Activated naive CD8-positive, alpha-beta T cell treated with anti-CD3 and anti-CD28 coated beads, Interleukin-2, amount 50 U/mL, for 24 hours (primary cell): Measurements from ENCODE around the gene PARP14.

Source experiments
- ATAC-seq: fragments of 150-1000 bp; cut with Tn5 transposase; one replicate; pipeline ENCODE4 v1.10.0; 2021
- DNase-seq: peaks from one replicate; pipeline ENCODE4 v3.0.0; 2021
- H3K27ac Mint-ChIP-seq: one replicate; pipeline ENCODE4 v1.8.0; 2021; ENCODE audit warnings: mild to moderate bottlenecking, mixed read lengths
- H3K27me3 Mint-ChIP-seq: one replicate; pipeline ENCODE4 v1.8.0; 2021; ENCODE audit warnings: mixed read lengths
- H3K36me3 Mint-ChIP-seq: one replicate; pipeline ENCODE4 v1.8.0; 2021; ENCODE audit warnings: low read depth, mixed read lengths
- H3K4me1 Mint-ChIP-seq: one replicate; pipeline ENCODE4 v1.8.0; 2021; ENCODE audit warnings: mixed read lengths
- H3K4me3 Mint-ChIP-seq: one replicate; pipeline ENCODE4 v1.8.0; 2021; ENCODE audit warnings: mild to moderate bottlenecking, moderate library complexity, mixed read lengths
- H3K9me3 Mint-ChIP-seq: one replicate; pipeline ENCODE4 v1.8.0; 2021; ENCODE audit warnings: mixed read lengths

The PARP14 gene

DNA sequence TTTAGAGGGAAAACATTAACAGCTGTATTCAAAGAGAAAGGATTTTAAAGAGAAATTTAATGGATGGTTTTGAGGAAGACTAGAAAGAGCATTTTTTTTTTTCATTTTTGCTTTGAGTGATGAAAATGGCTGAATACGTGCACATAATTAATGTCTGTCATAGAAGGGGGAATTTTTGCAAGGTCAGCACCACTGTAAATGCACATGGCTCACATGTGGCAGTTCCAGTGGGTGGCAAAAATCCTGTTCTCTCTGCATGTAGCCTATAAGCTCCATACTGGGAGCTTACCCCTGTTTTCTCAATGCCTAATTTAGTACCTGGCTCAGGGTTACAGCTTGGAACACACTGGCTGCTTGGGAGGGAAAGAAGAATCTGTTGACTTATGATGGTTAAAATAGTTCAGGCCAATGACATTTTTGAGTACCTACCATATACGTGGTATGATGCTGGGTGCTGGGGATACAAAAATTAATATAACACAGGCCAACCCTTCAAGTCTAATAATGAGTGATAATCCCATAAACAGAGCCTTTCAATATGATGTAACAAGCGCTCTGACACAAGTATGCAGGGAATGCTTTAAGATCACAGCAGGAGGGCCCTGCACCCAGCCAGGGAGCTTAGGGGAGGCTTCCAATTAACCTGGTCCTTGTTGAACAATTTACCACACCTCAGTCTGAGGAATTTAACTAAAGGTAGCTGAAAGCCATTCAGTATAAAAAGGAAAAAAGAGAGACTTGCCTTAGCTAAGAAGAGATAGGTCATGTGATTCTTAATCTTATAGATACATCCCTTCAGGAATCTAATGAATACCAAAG is 80.0 kb downstream of the PARP14 start:
- ATAC-seq (no peak), DNase-seq (no peak)
- Mint-ChIP-seq H3K36me3 (no peaks in the 10 kb centered on the region), H3K4me1 (no peaks in the 10 kb centered on the region), H3K27ac (no peak overlapping the region), H3K9me3 (no peaks in the 10 kb centered on the region), H3K4me3 (no peak overlapping the region), H3K27me3 (no peaks in the 10 kb centered on the region)

DNA sequence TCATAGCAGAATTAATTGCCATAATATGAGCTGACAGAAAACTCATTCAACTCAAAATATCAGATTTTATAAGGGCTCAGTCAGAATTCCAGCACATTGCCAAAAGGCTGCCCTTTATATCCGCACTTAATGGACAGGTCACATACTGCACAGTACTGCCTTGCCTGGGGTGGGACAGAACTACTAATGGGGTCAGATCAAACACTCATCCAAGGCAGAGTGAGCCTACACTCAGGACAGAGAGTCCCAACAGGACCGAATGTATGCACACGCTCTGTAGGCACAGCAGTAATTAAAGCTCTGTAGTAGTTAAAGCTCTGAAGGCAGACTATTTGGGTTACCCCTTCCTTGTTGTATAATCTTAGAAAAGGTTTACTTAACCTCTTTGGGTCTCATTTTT is 85.8 kb downstream of the PARP14 start:
- Mint-ChIP-seq H3K27ac (no peak overlapping the region), H3K27me3 (no peaks in the 10 kb centered on the region), H3K4me3 (no peak overlapping the region), H3K4me1 (no peaks in the 10 kb centered on the region), H3K9me3 (no peaks in the 10 kb centered on the region), H3K36me3 (peaks cover 5% of the 10 kb centered on the region)
- ATAC-seq: no peak
- no peak for DNase-seq

DNA sequence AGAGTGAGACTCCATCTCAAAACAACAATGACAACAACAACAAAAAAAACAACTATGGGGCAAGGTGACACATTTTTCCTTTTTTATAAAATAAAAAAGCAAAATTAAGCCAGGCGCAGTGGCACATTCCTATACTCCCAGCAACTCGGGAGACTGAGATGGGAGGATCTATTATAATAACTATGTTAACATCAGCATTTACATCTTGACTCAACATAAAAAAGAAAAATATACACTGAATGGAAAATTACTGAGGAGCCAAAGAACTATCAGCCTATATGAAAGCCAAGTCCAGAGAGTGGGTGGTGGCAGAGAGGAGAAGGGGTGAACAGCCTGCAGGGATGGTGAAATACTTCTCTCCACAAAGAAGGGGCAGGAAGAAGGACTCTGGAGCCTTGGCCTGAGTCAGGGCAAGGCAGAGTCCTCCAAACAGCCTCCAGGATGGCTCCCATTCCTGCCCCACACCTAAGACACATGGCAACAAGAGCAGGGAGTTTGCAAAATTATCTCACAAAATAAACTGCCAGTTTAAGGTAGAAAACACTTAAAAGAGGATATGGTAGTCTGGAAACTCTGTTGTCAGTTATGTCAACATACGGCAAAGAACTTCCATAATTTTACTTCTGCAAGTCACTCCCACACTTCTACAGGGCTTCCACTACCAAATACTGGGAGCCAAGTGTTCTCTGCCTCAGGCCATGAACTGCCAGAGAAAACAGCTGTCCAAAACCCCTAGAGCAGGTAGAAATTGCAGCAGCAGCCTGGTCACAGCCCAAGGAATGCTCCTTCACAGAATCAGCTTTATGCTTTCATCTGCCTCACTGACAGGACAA is 87.1 kb downstream of the PARP14 start:
- Mint-ChIP-seq H3K36me3 (peaks cover 5% of the 10 kb centered on the region), H3K4me1 (no peaks in the 10 kb centered on the region), H3K27me3 (no peaks in the 10 kb centered on the region), H3K27ac (no peak overlapping the region), H3K4me3 (no peak overlapping the region), H3K9me3 (no peaks in the 10 kb centered on the region)
- no peak for ATAC-seq
- no peak for DNase-seq

DNA sequence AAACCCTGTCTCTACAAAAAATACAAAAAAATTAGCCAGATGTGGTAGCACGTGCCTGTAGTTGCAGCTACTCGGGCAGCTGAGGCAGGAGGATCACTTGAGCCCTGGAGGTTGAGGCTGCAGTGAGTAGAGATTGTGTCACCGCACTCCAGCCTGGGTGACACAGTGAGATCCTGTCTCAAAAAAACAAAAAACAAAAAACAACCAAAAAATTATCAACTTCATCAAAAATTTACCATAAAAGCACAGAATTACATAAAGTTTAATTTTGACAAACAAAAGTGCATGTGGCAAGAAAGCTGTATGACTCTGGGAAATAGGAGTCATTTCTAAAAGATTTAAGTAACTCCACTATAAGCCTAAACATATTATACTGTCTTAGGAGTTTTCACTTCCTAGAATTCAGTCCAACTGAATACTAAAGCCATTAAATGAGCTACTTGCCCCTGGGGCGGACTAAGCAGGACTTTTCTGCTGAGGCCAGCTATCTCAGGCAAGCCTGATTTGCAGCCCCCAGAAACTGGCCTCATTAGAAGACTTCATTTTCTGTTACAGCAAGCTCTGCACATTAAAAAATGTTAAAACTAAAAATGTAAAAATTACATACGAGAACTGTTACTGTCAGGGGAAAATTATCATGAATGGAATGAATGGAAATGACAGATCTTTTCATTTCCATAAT is 90.0 kb downstream of the PARP14 start:
- ATAC-seq (no peak), DNase-seq (no peak)
- no peak overlapping the region for H3K27ac Mint-ChIP-seq
- H3K27me3 Mint-ChIP-seq: no peaks in the 10 kb centered on the region
- no peaks in the 10 kb centered on the region for H3K9me3 Mint-ChIP-seq
- no peak overlapping the region for H3K4me3 Mint-ChIP-seq
- peaks cover 5% of the 10 kb centered on the region for H3K36me3 Mint-ChIP-seq
- no peaks in the 10 kb centered on the region for H3K4me1 Mint-ChIP-seq

DNA sequence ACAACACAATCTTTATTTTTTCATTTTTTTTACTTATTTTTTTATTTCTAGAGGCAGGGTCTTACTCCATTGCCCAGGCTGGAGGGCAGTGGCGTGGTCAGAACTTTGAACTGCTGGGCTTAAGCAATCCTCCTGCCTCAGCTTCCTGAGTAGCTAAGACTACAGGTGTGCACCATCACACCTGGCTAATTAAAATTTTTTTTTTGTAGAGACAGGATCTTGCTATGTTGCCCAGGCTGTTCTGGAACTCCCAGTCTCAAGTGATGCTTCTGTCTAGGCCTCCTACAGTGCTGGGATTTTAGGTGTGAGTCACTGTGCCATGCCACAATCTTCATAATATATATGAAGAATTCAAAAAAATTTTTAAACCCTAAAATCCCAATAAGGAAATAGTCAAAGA is 92.2 kb downstream of the PARP14 start:
- no peak overlapping the region for H3K27ac Mint-ChIP-seq
- no peaks in the 10 kb centered on the region for H3K9me3 Mint-ChIP-seq
- ATAC-seq (no peak), DNase-seq (no peak)
- H3K27me3 Mint-ChIP-seq: no peaks in the 10 kb centered on the region
- peaks cover 5% of the 10 kb centered on the region for H3K36me3 Mint-ChIP-seq
- H3K4me3 Mint-ChIP-seq: no peak overlapping the region
- H3K4me1 Mint-ChIP-seq: no peaks in the 10 kb centered on the region

DNA sequence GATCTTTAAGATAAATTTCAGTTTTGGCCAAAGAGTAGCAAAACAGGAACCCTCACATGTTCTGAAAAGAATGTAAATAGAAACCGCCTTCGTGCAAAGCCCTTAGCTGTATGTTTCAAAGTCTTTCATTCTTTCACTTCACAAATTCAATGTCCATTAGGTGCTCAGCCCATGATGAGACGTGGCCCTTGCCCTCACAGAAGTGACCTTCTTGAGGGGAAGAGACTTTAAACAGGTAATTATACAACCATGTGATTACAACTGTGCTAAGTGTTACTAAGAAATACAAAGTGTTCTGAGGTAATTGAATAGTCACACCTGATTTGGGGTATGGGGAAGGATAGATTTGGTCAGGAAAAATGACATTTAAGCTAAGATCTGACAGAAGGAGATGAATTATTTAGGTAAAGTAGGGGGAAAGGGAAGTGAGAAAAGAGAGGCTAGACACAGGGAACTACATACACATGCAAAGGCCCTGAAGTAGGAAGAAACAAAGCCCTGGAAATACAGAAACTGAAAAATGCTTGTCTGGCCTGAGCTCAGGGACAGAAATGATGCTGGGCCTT is 93.4 kb downstream of the PARP14 start:
- H3K27ac Mint-ChIP-seq: no peak overlapping the region
- H3K36me3 Mint-ChIP-seq: peaks cover 1% of the 10 kb centered on the region
- ATAC-seq (no peak), DNase-seq (no peak)
- no peaks in the 10 kb centered on the region for H3K9me3 Mint-ChIP-seq
- no peaks in the 10 kb centered on the region for H3K4me1 Mint-ChIP-seq
- H3K27me3 Mint-ChIP-seq: no peaks in the 10 kb centered on the region
- H3K4me3 Mint-ChIP-seq: no peak overlapping the region

DNA sequence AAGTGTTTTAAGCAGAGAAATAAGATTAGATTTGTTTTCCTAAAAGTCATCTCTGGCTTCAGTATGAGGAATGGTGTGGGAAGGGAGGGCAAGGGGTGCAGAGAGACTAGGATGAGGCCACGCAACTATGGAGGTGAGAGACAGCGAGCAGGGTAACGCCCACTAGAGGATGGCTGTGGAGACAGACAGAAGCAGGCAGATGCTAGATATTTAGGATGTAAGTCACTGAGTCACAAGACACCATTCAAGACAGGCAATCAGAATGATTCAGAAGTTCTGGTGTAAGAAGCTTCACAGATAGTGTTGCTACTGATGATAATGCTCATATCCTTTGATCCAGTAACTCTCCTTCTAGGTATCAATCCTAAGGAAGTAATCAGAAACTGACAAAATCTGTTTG is 93.9 kb downstream of the PARP14 start:
- Mint-ChIP-seq H3K27me3 (no peaks in the 10 kb centered on the region), H3K36me3 (peaks cover 1% of the 10 kb centered on the region), H3K4me1 (no peaks in the 10 kb centered on the region), H3K9me3 (no peaks in the 10 kb centered on the region), H3K27ac (no peak overlapping the region), H3K4me3 (no peak overlapping the region)
- ATAC-seq (no peak), DNase-seq (no peak)

DNA sequence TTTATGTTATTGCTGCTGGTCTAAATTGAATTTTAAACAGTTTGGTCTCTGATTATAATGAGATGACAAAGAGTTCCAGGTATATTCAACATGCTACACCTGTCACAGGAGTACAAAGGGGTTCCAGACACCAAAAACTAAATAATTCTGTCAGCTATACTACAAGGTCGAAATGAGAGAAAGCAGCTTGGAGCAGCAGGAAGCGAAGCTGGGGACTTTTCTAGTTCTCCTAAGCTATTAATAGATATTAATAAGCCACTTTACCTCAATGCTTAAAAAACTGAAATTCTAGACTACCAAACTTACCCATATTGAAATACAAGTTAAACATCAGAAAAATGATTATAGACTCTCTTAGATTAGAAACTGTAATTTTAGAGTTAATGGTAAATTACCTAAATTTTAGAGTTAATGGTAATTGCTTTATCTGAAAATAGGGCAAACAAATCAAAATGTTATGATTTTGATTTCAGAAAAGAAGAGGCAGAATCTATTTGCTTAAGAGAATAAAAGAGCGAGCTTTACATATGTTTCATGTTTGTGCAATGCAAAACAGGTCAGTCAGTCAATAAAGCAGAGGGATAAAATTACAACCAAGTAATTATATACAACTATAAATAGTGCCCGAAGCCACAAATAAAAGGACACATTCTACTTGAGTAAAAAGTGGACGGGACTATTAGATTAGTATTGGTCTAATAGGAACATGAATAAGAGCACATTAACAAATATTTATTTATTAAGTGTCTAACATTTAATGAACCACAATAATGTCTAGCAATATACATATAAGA is 96.2 kb downstream of the PARP14 start:
- Mint-ChIP-seq H3K4me1 (no peaks in the 10 kb centered on the region), H3K27ac (no peak overlapping the region), H3K36me3 (peaks cover 6% of the 10 kb centered on the region), H3K9me3 (no peaks in the 10 kb centered on the region), H3K27me3 (no peaks in the 10 kb centered on the region), H3K4me3 (no peak overlapping the region)
- DNase-seq: no peak
- ATAC-seq: no peak

DNA sequence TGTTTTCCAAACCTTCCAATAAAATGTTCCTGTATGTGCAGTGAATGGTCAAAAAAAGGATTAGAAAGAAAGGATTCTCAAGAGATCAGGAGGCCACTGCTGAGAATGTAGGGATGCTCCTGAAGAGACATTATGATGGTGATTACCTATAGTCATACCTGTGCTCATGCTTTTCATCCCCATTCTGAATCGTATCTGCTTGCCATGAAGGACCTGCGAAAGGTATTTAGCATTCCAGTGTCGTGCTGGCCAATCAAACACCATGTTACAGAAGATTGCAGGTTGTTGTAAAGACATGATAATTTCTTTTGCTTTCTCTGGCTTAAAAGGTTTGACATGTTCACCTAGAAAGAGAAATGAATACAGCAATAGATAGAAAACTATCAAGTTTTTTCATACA is 96.9 kb downstream of the PARP14 start:
- Mint-ChIP-seq H3K9me3 (no peaks in the 10 kb centered on the region), H3K4me3 (no peak overlapping the region), H3K4me1 (no peaks in the 10 kb centered on the region), H3K27ac (no peak overlapping the region), H3K27me3 (no peaks in the 10 kb centered on the region), H3K36me3 (peaks cover 6% of the 10 kb centered on the region)
- DNase-seq: no peak
- no peak for ATAC-seq
